Epithelial cell of prostate (primary cell): ENCODE results near the gene GANC.
"Not testable (repeated sequence)": the region's sequence is repeated elsewhere in the genome, so short reads cannot be mapped to it uniquely, and the experiment has no call there.

Source experiments
- DNase-seq: peaks from one replicate; pipeline ENCODE4 v3.0.0-alpha.2; 2011; ENCODE audit warnings: low read depth, low spot score
- H3K27ac ChIP-seq: fragments of 450-650 bp; 2 replicates; pipeline ENCODE4 v1.5.1; 2017; ENCODE audit warnings: mild to moderate bottlenecking

GANC gene

GRCh38 chr15:42336650-42337049 lies 63.6 kb downstream of the GANC start:
- DNase-seq, H3K27ac ChIP-seq: not testable (repeated sequence)

- not testable (repeated sequence) for DNase-seq, H3K27ac ChIP-seq
Observed at GRCh38 chr15:42337104-42337503, 64.1 kb downstream of the GANC start.

GRCh38 chr15:42338500-42338899 lies 65.5 kb downstream of the GANC start:
- H3K27ac ChIP-seq, result no peak overlapping the region
- no peak for DNase-seq

- DNase-seq, result no peak
- H3K27ac ChIP-seq, result peak overlapping the region; percentile 66
Observed at GRCh38 chr15:42343596-42344232, 70.7 kb downstream of the GANC start.

DNA sequence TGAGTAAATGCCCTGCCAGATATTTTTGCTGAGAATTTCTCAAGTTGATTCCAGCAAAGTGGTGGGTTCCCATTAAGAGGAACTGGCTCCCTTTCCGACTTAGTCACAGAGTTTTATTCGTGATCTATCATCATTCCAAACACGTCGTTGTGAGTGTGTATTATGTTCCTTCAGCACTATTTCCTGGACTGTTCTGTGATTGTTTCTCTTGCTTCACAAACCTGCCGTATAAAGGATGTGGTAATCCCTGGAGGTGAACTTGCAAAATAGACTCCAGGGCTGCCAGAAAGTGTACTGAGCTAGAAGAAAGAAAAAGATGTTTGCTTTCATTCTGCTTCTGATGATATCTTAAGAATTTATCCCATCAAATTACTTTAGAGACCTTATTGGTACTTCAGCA lies 71.8 kb downstream of the GANC start:
- DNase-seq, result peak; percentile 48
- peak overlapping the region; percentile 66 for H3K27ac ChIP-seq

DNA sequence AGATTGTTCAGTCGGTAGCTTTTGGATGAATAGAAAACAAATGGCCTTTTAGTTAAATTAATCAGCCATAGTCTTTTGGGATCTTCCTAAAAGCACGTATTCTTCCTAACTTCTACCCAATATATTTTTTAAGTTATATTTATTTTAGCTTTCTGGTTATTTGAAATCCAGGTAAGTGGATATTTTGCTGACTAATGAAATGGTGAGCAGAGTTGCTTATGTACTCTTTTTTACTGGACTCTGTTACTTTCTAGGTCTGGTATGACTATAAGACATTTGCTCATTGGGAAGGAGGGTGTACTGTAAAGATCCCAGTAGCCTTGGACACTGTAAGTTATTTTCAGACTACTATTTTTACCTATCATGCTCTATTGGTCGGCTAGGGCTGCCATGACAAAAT lies 72.5 kb downstream of the GANC start:
- H3K27ac ChIP-seq, result peak overlapping the region; percentile 66
- no peak for DNase-seq

DNA sequence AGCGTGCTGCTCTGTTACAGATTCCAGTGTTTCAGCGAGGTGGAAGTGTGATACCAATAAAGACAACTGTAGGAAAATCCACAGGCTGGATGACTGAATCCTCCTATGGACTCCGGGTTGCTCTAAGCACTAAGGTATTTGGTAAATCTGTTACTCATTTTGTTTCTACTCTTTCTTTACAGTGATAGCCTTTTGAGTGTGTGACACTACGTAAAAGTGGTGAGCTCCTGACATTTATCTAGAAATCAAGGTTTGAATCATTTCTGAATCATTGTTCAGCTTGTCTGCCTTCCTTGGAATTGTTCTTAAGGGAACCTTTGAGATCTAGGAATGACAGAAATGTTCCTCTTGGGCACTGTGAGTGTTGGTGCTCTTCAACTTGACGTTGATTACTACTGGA lies 75.1 kb downstream of the GANC start:
- DNase-seq, result peak; percentile 16
- peak overlapping the region; percentile 60 for H3K27ac ChIP-seq

GRCh38 chr15:42349186-42349585 lies 76.2 kb downstream of the GANC start:
- peak overlapping the region; percentile 60 for H3K27ac ChIP-seq
- no peak for DNase-seq

DNA sequence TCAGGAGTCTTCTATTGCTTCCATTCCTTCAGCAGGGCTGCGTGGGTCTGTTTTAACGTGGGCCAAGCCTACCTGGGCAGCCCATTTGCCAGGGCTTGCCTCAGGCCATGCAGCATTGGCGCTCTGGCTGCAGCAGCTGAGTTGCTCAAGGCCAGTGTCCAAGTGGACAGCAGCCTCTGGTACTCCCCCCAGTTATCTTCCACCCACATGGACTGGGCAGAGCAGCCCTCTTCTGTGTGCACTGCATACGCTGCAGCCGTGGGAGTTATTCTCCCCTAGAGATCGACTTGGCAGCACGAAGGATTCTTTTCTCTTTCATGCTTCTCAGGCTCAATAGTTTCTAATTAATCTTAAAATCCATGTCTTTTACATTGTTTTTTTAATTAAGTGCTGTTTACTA lies 79.4 kb downstream of the GANC start:
- no peak overlapping the region for H3K27ac ChIP-seq
- no peak for DNase-seq

- no peak for DNase-seq
- H3K27ac ChIP-seq, result no peak overlapping the region
Observed at GRCh38 chr15:42353061-42353460, 80.1 kb downstream of the GANC start.

GRCh38 chr15:42354824-42355223 lies 81.8 kb downstream of the GANC start:
- no peak for DNase-seq
- no peak overlapping the region for H3K27ac ChIP-seq

DNA sequence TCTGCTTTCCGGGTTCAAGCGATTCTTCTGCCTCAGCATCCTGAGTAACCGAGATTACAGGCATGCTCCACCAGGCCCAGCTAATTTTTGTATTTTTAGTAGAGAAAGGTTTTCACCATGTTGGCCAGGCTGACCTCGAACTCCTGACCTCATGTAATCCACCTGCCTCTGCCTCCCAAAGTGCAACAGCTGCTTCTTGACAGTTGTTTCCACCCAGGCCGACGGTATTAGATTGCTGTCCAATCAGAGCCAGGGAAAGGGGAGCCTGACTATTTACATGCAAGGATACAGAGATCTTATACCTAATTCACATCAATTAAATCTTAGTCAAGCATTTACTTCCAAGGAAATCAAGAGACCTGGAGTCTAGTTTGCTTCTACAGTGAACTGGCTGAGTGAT lies 82.3 kb downstream of the GANC start:
- H3K27ac ChIP-seq, result no peak overlapping the region
- DNase-seq, result no peak

- no peak overlapping the region for H3K27ac ChIP-seq
- DNase-seq, result no peak
Observed at GRCh38 chr15:42356851-42357250, 83.8 kb downstream of the GANC start.

DNA sequence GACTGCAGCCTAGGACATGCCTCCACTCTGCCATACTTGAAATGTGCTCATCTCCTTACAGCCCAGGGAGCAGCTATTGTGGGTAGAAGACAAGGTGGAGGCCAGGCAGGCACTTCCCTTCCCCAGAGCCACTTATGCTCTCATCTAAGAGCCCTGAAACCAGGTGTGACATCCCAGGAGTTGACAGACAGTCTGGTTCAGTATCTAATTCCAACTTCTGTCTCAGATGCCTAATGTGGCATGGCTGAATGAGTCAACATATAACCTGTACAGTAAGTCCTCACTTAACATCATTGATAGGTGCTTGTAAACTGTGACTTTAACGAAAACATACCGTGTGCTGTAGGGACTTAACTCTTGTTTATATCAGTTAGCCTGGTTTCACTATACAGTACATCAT lies 85.1 kb downstream of the GANC start:
- DNase-seq, result no peak
- H3K27ac ChIP-seq, result no peak overlapping the region

DNA sequence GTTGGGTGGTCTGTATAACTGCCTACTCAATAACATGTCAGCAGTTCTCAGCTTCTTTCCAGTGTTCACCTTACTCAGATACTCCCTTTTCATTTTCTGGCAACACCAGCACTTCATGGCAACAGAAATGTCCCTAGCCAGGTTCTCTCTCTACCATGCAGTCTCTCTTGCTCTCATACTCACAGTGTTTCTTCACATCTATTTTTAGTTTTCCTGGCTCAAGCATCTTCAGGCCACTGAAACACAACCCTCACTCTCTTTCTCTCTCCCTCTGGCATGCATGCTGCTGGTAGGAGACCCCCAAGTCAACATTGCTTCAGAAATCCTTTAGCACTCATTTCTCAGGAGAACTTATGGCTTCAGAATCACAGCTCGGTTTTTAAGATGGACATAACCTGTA lies 86.2 kb downstream of the GANC start, which contains the start of gene CAPN3:
CAPN3 (plus strand) TSS at position 253 of the 400 bp plus-strand sequence. CDS start 305 bp downstream, outside the sequence.
- DNase-seq, result no peak
- no peak within 1 kb of the TSS for H3K27ac ChIP-seq

DNA sequence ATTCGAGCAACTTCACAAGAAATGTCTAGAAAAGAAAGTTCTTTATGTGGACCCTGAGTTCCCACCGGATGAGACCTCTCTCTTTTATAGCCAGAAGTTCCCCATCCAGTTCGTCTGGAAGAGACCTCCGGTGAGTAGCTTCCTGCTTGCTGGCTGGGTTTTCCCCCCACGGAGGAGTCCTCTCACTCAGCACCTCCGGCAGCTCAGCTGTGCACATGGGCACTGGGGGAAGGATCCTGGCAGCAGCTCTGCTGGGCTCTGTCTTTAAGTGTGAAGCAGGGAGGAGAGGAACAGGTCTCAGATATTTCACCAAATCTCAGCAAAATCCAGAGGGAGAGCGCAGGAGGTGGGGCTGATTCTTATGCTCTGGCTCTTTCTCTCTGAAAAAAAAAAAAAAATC lies 87.0 kb downstream of the GANC start:
- H3K27ac ChIP-seq, result no peak overlapping the region
- no peak for DNase-seq

GRCh38 chr15:42360535-42361112 lies 87.6 kb downstream of the GANC start:
- no peak overlapping the region for H3K27ac ChIP-seq
- DNase-seq, result no peak

- DNase-seq, result no peak
- H3K27ac ChIP-seq, result no peak overlapping the region
Observed at GRCh38 chr15:42363487-42363886, 90.5 kb downstream of the GANC start.

GRCh38 chr15:42363942-42364341 lies 90.9 kb downstream of the GANC start:
- H3K27ac ChIP-seq, result no peak overlapping the region
- no peak for DNase-seq

DNA sequence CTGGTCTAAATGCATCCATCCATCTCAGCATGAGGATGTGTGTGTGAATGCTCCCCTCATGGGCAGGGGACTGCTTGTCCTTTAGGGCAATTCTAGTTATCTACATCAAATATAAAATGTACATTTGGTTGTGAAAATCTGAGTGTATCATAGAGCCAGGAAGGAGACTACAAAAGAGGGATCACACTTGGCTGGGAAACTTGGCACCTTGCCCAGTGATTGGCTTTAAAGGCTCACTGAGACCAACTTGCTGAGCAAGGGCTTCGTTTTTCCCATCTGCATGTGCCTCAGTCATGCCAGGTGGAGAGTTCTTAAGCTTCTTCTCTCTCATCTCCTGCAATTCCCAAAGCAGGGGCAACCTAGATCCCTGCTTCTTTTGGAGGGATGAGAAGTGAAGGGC lies 91.5 kb downstream of the GANC start:
- no peak for DNase-seq
- H3K27ac ChIP-seq, result no peak overlapping the region

DNA sequence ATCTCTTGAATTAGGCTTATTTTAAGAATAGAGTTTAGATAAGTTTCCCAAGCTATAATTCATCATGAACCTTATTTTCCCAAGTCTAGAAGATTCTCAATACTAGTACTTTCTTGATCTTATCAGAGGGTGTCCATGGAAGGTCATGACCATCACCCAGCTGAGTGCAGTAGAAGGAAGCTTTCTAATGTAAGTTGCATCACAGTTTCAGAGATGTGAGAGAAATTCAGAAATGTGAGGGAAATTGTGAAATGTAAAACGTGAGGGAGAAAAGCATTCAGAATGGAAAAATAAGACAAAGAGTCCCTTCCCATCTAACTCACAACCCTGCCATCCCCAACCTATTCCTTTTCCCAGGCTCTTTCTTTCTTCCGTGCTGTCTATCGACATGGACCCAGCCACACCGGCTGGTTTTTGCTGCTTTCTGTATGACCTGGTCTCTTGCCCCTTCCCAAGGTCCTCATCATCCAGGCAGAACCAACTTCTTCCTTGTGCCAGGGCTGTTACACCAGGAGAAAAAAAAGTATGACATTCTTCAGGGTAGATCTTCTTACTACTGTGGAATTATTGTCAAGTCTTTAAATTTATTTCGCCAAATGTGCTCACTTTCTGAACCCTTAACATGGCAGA lies 93.0 kb downstream of the GANC start:
- no peak overlapping the region for H3K27ac ChIP-seq
- DNase-seq, result no peak

GRCh38 chr15:42367041-42367440 lies 94.0 kb downstream of the GANC start:
- H3K27ac ChIP-seq, result no peak overlapping the region

More at GRCh38 chr15:42367041-42367440, 94.0 kb downstream of the GANC start:
- no peak for DNase-seq
